GM19043 (cell line): ENCODE results near the gene PTPRK.

ENCODE experiments used
- ATAC-seq: cut with Tn5 transposase; IDR thresholded peaks from one replicate; pipeline ENCODE4 v1.9.1; 2021; ENCODE audit warnings: low read depth; ENCODE audit not compliant: unreplicated experiment

The PTPRK gene

GRCh38 chr6:128397996-128398395, 122.4 kb downstream of the PTPRK start:
- no peak for ATAC-seq

DNA sequence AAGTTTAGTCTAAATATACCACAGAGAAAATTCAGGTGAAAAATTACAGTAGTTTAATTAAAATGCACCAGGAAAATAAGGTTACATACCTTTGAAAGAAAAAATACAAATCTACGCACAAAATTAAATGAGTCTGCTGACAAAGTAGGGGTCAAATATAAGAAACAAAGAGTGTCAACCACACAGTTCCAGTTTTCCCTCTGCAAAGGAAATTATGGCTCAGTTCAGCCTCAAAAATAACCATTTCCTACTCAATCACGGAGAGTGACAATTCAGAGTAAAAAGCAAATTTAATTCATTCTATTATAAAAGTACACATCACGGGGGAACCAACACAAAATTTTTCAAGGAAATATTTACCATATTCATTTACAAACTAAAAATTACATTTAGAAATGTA, 124.8 kb downstream of the PTPRK start:
- ATAC-seq, result no peak

GRCh38 chr6:128395188-128395587, 125.2 kb downstream of the PTPRK start:
- no peak for ATAC-seq

GRCh38 chr6:128394167-128394566, 126.2 kb downstream of the PTPRK start:
- no peak for ATAC-seq

DNA sequence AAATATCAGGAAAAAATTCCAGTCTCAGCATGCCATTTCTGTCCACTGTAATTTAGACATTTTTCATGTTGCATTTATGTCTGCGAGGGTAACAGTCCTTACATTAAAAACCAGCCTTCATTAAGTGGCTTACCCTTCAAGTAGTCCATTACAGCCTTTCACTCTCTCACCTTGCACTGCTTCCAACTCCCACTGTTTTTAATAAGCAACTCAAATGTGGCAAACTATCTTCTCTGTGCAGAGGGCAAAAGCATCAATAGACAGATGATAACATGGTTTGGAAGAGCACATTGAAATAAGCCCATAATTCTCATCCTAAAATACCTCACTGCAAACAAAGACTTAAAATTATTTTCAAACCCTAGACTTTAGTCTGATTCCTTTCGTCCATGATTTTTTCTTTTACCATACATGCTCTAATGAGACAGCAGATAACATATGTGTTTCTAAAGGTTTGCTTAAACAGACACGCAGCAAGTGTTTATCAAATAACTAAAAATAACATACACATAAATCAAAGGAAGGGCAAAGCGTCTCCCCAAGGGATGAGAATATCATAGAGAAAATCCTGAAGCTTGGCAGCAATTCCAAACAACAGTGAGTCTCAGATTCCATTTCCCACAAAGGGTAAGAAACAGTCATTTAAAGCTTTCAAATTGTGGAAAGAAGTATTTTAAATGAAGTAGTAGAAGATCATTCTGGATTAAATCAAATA, 130.4 kb downstream of the PTPRK start:
- ATAC-seq, result no peak

- no peak for ATAC-seq
Measured at GRCh38 chr6:128388380-128388779, 132.0 kb downstream of the PTPRK start.

DNA sequence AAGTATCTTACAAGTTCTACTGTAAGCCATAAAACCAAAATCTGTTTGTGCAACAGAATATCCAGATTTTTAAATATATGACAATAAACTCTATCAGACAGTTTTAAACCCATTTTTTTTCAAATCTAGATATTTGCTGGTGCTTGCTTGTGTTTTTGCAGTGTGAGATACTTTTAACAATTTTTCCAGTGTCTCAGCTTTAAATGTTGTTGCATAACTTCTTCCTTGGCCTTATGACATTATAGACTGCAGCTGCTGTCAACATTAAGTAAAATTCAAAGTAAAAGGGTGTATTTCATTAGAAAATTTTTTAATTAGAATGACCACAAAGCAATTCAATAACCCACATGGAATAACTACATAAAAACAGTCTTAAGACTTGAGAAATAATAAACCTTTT, 139.5 kb downstream of the PTPRK start:
- ATAC-seq, result no peak

DNA sequence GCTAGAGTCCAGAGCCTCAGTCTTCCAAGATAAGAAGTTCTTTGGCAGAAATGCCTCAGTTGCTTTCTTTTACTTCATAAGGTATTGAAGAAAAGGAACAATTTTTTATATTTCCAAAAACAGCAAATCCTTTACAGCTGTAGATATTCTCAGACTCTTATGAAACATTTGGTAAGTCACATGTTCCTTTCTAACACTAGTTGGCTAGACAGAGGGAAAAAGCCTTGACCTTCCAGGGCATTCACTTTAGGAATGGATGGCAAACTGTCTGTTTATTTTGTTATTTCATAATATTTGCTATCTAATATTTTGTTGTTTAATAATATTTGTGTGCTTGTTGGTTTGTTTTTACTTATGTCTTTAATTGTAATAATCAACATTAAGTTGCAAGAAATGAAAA, 140.8 kb downstream of the PTPRK start:
- no peak for ATAC-seq

GRCh38 chr6:128376952-128377503, 143.4 kb downstream of the PTPRK start:
- no peak for ATAC-seq

DNA sequence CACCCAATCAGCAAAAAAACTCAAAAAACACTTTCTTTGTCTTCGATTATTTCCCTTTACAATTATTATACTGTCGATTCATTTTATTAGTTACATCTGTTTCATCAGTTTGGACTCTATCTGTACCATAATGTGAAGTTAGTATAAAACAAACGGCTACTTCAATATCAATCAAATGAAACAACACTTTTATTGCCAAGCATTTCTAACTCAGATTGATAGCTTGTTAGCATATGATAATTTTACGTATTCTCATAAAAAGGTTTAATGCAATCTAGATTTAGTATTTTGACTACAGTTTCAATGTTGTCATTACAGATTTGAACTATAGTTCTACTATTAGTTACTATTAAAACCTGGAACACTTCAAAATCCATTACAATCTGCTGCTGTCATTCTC, 149.3 kb downstream of the PTPRK start:
- ATAC-seq, result no peak

DNA sequence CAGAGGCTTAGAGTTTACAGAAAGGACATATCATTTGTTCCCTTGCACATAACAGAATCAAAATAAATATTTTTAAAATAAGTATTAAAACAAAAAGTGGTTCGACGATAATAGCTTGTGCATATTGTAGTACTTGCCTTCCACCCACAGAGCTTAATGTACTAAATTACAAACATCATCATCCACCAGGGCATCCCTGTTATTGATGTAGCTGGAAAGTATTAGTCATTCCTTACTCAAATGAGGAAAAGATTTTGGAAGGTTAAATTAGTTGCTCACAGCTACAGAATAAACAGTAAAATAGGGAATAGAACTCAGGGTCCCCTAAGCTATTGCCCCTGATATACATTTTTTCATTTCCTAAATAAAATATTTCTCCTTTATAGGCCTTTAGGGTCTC, 150.3 kb downstream of the PTPRK start:
- no peak for ATAC-seq

- ATAC-seq, result no peak
Measured at GRCh38 chr6:128368213-128368944, 152.0 kb downstream of the PTPRK start.

- ATAC-seq, result no peak
Measured at GRCh38 chr6:128367437-128367836, 153.0 kb downstream of the PTPRK start.

DNA sequence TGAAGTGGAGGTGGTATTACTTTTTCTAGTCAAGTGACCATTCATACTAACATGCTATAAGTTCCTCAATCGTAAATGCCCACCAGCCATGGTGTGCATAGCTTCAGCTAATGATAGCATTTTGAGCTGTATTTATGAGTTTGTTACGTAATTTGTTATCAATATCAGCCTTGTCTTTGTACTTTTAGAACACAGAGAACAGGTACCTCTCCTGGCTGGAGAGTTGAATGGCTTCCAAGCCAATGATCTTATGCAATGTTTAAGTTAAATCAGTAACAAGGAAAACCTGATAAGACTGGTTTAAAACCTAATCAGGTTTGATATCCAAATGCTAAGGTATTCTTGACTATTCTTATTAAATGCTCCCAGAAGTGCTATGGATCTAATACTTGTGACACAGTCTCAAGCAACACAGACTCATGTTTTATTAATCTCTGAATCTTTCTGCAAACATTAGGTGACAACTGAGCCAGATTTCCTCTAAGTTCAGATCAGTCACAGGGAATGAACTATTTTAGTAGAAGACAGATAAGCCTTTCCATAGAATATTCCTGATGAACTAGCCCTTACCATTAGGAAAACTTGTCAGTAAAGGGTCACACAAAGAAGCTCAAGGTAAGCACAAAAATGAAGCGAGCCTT, 154.8 kb downstream of the PTPRK start:
- ATAC-seq, result no peak

DNA sequence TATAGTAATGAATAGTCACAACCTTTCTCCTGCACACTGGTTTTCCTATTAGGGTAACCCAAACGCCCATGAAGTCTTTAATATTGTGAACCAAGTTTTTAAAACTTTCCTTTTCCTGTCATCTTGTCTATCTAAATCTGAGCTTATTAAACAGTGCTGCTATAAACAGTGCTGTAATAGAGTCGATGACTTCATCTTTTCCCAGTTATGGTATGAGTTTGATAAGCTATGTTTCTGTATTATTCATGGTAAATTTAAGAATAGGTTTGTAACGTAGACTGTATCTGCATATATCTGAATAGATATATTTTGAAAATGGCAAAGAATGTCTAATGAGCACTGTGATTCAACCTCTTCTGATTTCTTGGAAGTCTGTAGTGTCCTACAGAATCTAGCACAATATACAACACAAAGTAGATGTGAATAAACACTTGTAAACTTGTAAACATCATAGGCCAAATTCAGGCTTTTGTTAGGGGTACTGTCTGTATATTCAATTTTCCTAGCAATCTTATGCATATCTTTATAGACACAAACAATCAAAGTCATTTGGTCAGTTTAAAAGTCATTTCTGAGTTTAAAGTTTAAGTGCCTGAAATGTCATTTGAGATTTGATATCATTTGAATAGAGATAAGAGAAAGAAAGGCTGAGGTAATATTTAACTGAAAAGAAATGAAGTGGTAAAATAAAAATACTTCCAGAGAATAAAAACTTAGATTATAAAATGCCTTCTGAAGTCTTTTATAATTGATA, 155.5 kb downstream of the PTPRK start:
- no peak for ATAC-seq

DNA sequence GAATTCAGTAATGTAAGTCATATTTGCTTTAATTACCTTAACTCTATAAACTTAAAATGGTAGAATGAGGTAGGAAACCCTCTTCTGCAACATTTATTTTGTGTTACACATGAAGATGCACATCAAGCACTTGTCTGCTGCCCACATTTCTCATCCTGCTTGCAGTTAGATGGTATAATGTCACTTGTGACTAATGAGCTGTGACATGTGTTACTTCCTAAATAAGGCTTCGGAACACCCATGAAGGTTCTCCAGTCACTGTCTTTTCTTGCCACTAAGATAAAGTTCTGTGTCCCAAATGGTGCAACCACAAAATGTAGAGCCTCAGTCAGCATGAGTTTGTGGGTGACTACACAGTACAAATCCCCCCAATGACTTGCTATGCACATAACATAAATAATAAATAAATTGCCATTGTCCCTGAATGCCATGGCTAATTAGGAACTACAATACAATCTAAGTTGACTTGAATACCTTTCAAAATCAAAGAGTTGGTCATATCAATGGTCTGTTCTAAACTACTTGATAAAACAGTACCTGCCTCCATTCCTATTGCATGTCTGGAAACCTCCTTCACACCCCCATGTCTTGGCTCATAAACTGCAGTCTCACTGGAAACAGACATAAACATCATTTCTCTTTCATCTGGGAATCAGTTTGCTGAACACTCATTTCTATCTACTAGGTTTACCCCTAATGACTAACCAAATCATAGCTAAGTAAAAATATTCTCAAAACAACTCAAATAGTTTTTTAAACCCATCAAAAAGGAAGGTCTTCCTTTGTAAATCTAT, 157.2 kb downstream of the PTPRK start:
- no peak for ATAC-seq

DNA sequence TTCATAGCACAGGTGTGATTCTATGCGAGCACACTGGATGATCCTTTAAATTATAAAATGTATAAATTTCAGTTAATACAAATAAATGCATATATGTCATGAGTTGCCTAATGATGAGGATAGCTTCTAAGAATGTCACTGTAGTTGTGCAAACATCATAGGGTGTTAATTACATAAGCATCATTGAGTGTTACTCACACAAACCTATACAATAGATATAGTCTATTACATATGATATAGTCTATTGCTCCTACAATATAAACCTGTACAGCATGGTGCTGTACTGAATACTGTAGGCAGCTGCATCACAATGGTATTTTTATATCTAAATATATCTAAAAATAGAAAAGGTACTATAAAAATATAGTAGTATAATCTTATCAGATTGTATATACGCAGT, 159.0 kb downstream of the PTPRK start:
- ATAC-seq, result no peak

GRCh38 chr6:128358244-128358776, 162.1 kb downstream of the PTPRK start:
- no peak for ATAC-seq

GRCh38 chr6:128357392-128358130, 162.8 kb downstream of the PTPRK start:
- no peak for ATAC-seq
